HepG2 (cell line): ENCODE measurements around the gene TANGO6. TPM values are rescaled to one million over a fixed set of nuclear protein-coding genes. Genes with fewer than 3 reads are reported as not detected.
A peak's percentile ranks its signal among the peaks of the same experiment; 100 is the strongest.

Source experiments
- GABPA ChIP-seq, 2 experiments: IDR thresholded peaks; 2 replicates each; pipeline ENCODE4 v1.6.1; 2011 to 2016; ENCODE audit warnings: low read depth in 2 of 2, low read length in 1 of 2, missing biosample characterization in 1 of 2, missing genetic modification characterization in 1 of 2
- NRL ChIP-seq: sonication (generic); formaldehyde crosslinking; IDR thresholded peaks from 2 replicates; pipeline ENCODE4 v1.5.0; 2020; ENCODE audit warnings: missing genetic modification reagents, mild to moderate bottlenecking, moderate library complexity, borderline replicate concordance
- TAF15 ChIP-seq: fragments of 200-400 bp; formaldehyde crosslinking; IDR thresholded peaks from one replicate; pipeline ENCODE4 v1.6.1; 2018; ENCODE audit warnings: mild to moderate bottlenecking, low read depth, low read length; ENCODE audit not compliant: poor library complexity, severe bottlenecking
- ZC3H13 ChIP-seq: sonication (generic); formaldehyde crosslinking; IDR thresholded peaks from 2 replicates; pipeline ENCODE4 v1.8.1; 2023; ENCODE audit warnings: mild to moderate bottlenecking, missing genetic modification reagents, moderate library complexity
- polyA plus RNA-seq, 8 experiments: library from polyadenylated mRNA; depleted of rRNA in 3 of 8; stranded (reverse) in 7 of 8; unstranded in 1 of 8; fragments of >200 nt; fragmentation: Illumina TruSeq in 4 of 8; extraction: Trizol in 4 of 8; gene quantifications; 2 replicates each; pipeline versions ENCODE4 v1.2.1 to v1.2.3, GENCODE V29; 2011 to 2016; ENCODE audit warnings: low read depth in 4 of 8, missing spikeins in 1 of 8, mixed read lengths in 1 of 8; ENCODE audit not compliant: insufficient read depth in 1 of 8
- total RNA-seq, 5 experiments: library from RNA; depleted of rRNA; stranded (reverse); fragments of >200 nt; fragmentation: Illumina TruSeq; extraction: Trizol; gene quantifications; 2 replicates each; pipeline ENCODE4 v1.2.3, GENCODE V29; 2016; ENCODE audit warnings: low read depth in 1 of 5
- TF ChIP-seq, protein P1 (sequence below): sonication (generic); formaldehyde crosslinking; IDR thresholded peaks from 2 replicates; pipeline ENCODE4 v1.8.0; 2022; ENCODE audit warnings: mild to moderate bottlenecking, missing genetic modification reagents, moderate library complexity
- TF ChIP-seq, protein P2 (sequence below): sonication (generic); formaldehyde crosslinking; IDR thresholded peaks from 2 replicates; pipeline ENCODE4 v1.8.0; 2022; ENCODE audit warnings: missing genetic modification reagents, mild to moderate bottlenecking, moderate library complexity, borderline replicate concordance
- TF ChIP-seq, protein P3 (sequence below): sonication (generic); formaldehyde crosslinking; IDR thresholded peaks from 2 replicates; pipeline ENCODE4 v1.4.0; 2020; ENCODE audit warnings: missing genetic modification reagents
- TF ChIP-seq, protein P4 (sequence below): sonication (generic); formaldehyde crosslinking; IDR thresholded peaks from 2 replicates; pipeline ENCODE4 v1.4.0; 2020; ENCODE audit warnings: missing genetic modification reagents, borderline replicate concordance
- TF ChIP-seq, protein P5 (sequence below): sonication (generic); formaldehyde crosslinking; IDR thresholded peaks from 2 replicates; pipeline ENCODE4 v1.4.0; 2020; ENCODE audit warnings: mild to moderate bottlenecking, missing genetic modification reagents, borderline replicate concordance
- TF ChIP-seq, protein P6 (sequence below): sonication (generic); formaldehyde crosslinking; IDR thresholded peaks from 2 replicates; pipeline ENCODE4 v1.5.1; 2020; ENCODE audit warnings: mild to moderate bottlenecking, moderate library complexity, missing genetic modification reagents

Gene TANGO6
- total and polyA plus RNA-seq, 2 of the 13 experiments (the other 11 are each of a cell fraction or from before 2014, with no cell fraction given): 7.2 to 13.3 TPM

DNA sequence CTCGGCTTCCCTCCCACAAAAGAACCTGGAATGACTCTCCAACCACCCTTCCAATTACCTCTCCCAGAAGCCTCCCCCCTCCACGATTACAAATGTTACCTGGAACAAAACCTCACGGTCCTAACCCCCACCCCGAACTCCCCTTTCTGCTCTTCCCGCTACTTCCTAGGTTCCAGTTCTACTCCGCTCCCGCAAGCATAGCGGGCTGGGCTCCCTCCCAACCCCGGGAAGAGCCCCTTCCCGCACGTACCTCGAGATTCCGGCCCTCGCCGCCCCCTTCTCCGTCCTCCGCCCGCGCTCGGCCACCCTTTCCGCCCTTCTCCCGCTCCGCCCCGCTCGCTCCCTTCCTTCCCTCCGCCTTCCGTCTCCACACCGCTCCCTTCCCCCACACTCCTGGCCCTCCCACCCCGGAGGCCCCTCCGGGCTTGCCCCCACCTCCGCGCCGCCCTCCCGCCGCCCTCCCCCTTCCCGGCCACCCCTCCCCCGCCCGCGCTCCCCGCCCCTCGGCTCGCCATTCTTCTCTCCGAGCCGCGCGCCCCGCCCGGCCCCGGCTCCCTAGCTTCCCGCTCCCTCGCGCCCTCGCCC lies 288.6 kb downstream of the TANGO6 start (continued):
- no peak for TF ChIP-seq GABPA (IDR thresholded peaks at IDR 0.05; ENCODE audit: low read depth, low read length)
- TF ChIP-seq GABPA (CRISPR knock-in tag; IDR thresholded peaks at IDR 0.05; ENCODE audit: low read depth): peak; percentile 69
- TF ChIP-seq, protein P1, sequence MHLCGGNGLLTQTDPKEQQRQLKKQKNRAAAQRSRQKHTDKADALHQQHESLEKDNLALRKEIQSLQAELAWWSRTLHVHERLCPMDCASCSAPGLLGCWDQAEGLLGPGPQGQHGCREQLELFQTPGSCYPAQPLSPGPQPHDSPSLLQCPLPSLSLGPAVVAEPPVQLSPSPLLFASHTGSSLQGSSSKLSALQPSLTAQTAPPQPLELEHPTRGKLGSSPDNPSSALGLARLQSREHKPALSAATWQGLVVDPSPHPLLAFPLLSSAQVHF (CRISPR knock-in tag): 0 out of 2 replicates have a peak, but pooled peaks have one; percentile 68
- TF ChIP-seq, protein P2, sequence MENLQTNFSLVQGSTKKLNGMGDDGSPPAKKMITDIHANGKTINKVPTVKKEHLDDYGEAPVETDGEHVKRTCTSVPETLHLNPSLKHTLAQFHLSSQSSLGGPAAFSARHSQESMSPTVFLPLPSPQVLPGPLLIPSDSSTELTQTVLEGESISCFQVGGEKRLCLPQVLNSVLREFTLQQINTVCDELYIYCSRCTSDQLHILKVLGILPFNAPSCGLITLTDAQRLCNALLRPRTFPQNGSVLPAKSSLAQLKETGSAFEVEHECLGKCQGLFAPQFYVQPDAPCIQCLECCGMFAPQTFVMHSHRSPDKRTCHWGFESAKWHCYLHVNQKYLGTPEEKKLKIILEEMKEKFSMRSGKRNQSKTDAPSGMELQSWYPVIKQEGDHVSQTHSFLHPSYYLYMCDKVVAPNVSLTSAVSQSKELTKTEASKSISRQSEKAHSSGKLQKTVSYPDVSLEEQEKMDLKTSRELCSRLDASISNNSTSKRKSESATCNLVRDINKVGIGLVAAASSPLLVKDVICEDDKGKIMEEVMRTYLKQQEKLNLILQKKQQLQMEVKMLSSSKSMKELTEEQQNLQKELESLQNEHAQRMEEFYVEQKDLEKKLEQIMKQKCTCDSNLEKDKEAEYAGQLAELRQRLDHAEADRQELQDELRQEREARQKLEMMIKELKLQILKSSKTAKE: no peak
- TF ChIP-seq ZC3H13 (CRISPR knock-in tag): peak; percentile 5; the same call in 1 of the 2 replicates
- peak; percentile 71 for TF ChIP-seq TAF15
- TF ChIP-seq, protein P3, sequence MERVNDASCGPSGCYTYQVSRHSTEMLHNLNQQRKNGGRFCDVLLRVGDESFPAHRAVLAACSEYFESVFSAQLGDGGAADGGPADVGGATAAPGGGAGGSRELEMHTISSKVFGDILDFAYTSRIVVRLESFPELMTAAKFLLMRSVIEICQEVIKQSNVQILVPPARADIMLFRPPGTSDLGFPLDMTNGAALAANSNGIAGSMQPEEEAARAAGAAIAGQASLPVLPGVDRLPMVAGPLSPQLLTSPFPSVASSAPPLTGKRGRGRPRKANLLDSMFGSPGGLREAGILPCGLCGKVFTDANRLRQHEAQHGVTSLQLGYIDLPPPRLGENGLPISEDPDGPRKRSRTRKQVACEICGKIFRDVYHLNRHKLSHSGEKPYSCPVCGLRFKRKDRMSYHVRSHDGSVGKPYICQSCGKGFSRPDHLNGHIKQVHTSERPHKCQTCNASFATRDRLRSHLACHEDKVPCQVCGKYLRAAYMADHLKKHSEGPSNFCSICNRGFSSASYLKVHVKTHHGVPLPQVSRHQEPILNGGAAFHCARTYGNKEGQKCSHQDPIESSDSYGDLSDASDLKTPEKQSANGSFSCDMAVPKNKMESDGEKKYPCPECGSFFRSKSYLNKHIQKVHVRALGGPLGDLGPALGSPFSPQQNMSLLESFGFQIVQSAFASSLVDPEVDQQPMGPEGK: peak; percentile 89
- peak; percentile 65; the same call in 1 of the 2 replicates for TF ChIP-seq NRL
- TF ChIP-seq, protein P4, sequence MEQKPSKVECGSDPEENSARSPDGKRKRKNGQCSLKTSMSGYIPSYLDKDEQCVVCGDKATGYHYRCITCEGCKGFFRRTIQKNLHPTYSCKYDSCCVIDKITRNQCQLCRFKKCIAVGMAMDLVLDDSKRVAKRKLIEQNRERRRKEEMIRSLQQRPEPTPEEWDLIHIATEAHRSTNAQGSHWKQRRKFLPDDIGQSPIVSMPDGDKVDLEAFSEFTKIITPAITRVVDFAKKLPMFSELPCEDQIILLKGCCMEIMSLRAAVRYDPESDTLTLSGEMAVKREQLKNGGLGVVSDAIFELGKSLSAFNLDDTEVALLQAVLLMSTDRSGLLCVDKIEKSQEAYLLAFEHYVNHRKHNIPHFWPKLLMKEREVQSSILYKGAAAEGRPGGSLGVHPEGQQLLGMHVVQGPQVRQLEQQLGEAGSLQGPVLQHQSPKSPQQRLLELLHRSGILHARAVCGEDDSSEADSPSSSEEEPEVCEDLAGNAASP: 0 out of 2 replicates have a peak, but pooled peaks have one; percentile 29
- TF ChIP-seq, protein P5, sequence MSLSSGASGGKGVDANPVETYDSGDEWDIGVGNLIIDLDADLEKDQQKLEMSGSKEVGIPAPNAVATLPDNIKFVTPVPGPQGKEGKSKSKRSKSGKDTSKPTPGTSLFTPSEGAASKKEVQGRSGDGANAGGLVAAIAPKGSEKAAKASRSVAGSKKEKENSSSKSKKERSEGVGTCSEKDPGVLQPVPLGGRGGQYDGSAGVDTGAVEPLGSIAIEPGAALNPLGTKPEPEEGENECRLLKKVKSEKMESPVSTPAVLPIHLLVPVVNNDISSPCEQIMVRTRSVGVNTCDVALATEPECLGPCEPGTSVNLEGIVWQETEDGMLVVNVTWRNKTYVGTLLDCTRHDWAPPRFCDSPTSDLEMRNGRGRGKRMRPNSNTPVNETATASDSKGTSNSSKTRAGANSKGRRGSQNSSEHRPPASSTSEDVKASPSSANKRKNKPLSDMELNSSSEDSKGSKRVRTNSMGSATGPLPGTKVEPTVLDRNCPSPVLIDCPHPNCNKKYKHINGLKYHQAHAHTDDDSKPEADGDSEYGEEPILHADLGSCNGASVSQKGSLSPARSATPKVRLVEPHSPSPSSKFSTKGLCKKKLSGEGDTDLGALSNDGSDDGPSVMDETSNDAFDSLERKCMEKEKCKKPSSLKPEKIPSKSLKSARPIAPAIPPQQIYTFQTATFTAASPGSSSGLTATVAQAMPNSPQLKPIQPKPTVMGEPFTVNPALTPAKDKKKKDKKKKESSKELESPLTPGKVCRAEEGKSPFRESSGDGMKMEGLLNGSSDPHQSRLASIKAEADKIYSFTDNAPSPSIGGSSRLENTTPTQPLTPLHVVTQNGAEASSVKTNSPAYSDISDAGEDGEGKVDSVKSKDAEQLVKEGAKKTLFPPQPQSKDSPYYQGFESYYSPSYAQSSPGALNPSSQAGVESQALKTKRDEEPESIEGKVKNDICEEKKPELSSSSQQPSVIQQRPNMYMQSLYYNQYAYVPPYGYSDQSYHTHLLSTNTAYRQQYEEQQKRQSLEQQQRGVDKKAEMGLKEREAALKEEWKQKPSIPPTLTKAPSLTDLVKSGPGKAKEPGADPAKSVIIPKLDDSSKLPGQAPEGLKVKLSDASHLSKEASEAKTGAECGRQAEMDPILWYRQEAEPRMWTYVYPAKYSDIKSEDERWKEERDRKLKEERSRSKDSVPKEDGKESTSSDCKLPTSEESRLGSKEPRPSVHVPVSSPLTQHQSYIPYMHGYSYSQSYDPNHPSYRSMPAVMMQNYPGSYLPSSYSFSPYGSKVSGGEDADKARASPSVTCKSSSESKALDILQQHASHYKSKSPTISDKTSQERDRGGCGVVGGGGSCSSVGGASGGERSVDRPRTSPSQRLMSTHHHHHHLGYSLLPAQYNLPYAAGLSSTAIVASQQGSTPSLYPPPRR (CRISPR knock-in tag): peak; percentile 30
- TF ChIP-seq, protein P6, sequence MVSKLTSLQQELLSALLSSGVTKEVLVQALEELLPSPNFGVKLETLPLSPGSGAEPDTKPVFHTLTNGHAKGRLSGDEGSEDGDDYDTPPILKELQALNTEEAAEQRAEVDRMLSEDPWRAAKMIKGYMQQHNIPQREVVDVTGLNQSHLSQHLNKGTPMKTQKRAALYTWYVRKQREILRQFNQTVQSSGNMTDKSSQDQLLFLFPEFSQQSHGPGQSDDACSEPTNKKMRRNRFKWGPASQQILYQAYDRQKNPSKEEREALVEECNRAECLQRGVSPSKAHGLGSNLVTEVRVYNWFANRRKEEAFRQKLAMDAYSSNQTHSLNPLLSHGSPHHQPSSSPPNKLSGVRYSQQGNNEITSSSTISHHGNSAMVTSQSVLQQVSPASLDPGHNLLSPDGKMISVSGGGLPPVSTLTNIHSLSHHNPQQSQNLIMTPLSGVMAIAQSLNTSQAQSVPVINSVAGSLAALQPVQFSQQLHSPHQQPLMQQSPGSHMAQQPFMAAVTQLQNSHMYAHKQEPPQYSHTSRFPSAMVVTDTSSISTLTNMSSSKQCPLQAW (CRISPR knock-in tag): peak; percentile 33; the same call in 1 of the 2 replicates
